Neuronal stem cell (in vitro differentiated cells): ENCODE results near the gene LMF2.
A peak's percentile ranks its signal among the peaks of the same experiment; 100 is the strongest.
"Not testable (repeated sequence)": the region's sequence is repeated elsewhere in the genome, so short reads cannot be mapped to it uniquely, and the experiment has no call there.

ENCODE experiments used
- DNase-seq: peaks from one replicate; pipeline ENCODE4 v3.0.0-alpha.2; 2013; ENCODE audit warnings: low spot score
- H2AFZ ChIP-seq: one replicate; pipeline ENCODE4 v1.6.1; 2013; ENCODE audit warnings: mild to moderate bottlenecking, low read length, inconsistent platforms
- H2AK5ac ChIP-seq: 2 replicates; pipeline ENCODE4 v1.6.1; 2013; ENCODE audit warnings: low read depth, mild to moderate bottlenecking, inconsistent platforms, low read length, moderate library complexity, mixed read lengths
- H2BK120ac ChIP-seq: 2 replicates; pipeline ENCODE4 v1.6.1; 2013; ENCODE audit warnings: low read depth, mild to moderate bottlenecking, inconsistent platforms, low read length, moderate library complexity, mixed read lengths
- H2BK12ac ChIP-seq: one replicate; pipeline ENCODE4 v1.6.1; 2013; ENCODE audit warnings: low read length, inconsistent platforms
- H2BK15ac ChIP-seq: 2 replicates; pipeline ENCODE4 v1.6.1; 2013; ENCODE audit warnings: mild to moderate bottlenecking, low read length, inconsistent platforms, mixed read lengths
- H2BK5ac ChIP-seq: one replicate; pipeline ENCODE4 v1.6.1; 2013; ENCODE audit warnings: inconsistent platforms, mild to moderate bottlenecking, low read length, moderate library complexity
- H3K14ac ChIP-seq: one replicate; pipeline ENCODE4 v1.6.1; 2013; ENCODE audit warnings: low read length, inconsistent platforms
- H3K18ac ChIP-seq: 2 replicates; pipeline ENCODE4 v1.6.1; 2013; ENCODE audit warnings: low read length, inconsistent platforms
- H3K23ac ChIP-seq: 2 replicates; pipeline ENCODE4 v1.6.1; 2013; ENCODE audit warnings: low read depth, mild to moderate bottlenecking, mixed read lengths, low read length, inconsistent platforms; ENCODE audit not compliant: poor library complexity
- H3K27ac ChIP-seq: replicated peaks from 3 replicates; pipeline ENCODE4 v1.5.1; 2013; ENCODE audit warnings: low read length, inconsistent platforms
- H3K27me3 ChIP-seq, 3 experiments: 2 replicates each; pipeline ENCODE4 v1.6.1; 2013; ENCODE audit warnings: low read length in 3 of 3, mild to moderate bottlenecking in 2 of 3, inconsistent platforms in 1 of 3, low read depth in 1 of 3, mixed read lengths in 1 of 3, moderate library complexity in 1 of 3; ENCODE audit not compliant: control insufficient read depth in 3 of 3, insufficient read depth in 3 of 3
- H3K36me3 ChIP-seq, 2 donors: replicated peaks in 1 of 2; 2 replicates each; pipeline ENCODE4 v1.6.1; 2013; ENCODE audit warnings: low read length in 2 of 2; ENCODE audit not compliant: control insufficient read depth in 2 of 2, insufficient read depth in 2 of 2
- H3K4ac ChIP-seq: 2 replicates; pipeline ENCODE4 v1.6.1; 2013; ENCODE audit warnings: inconsistent platforms, mild to moderate bottlenecking, low read length, moderate library complexity
- H3K4me1 ChIP-seq, 2 donors: 1 replicate in 1 of 2; 2 replicates in 1 of 2; pipeline ENCODE4 v1.6.1; 2013; ENCODE audit warnings: low read length in 2 of 2, low read depth in 1 of 2; ENCODE audit not compliant: control insufficient read depth in 2 of 2, insufficient read depth in 1 of 2
- H3K4me2 ChIP-seq: one replicate; pipeline ENCODE4 v1.6.1; 2013; ENCODE audit warnings: mild to moderate bottlenecking, low read length, inconsistent platforms; ENCODE audit not compliant: insufficient read depth, poor library complexity, severe bottlenecking
- H3K4me3 ChIP-seq, 2 donors: 2 replicates each; pipeline ENCODE4 v1.5.1; 2013; ENCODE audit warnings: low read length in 2 of 2, mild to moderate bottlenecking in 2 of 2, inconsistent platforms in 1 of 2, moderate library complexity in 1 of 2
- H3K79me1 ChIP-seq: one replicate; pipeline ENCODE4 v1.6.1; 2013; ENCODE audit warnings: low read depth, mild to moderate bottlenecking, inconsistent platforms, low read length, moderate library complexity
- H3K9ac ChIP-seq: one replicate; pipeline ENCODE4 v1.6.1; 2013; ENCODE audit warnings: mild to moderate bottlenecking, low read depth, low read length, inconsistent platforms; ENCODE audit not compliant: poor library complexity
- H3K9me3 ChIP-seq, 2 donors: replicated peaks in 1 of 2; 2 replicates each; pipeline versions ENCODE3 to v1.6.1; 2013; ENCODE audit warnings: low read length in 2 of 2, mild to moderate bottlenecking in 2 of 2, inconsistent platforms in 1 of 2, low read depth in 1 of 2, mixed read lengths in 1 of 2, moderate library complexity in 1 of 2; ENCODE audit not compliant: control insufficient read depth in 2 of 2, insufficient read depth in 1 of 2
- H4K8ac ChIP-seq: one replicate; pipeline ENCODE4 v1.6.1; 2013; ENCODE audit warnings: low read depth, mild to moderate bottlenecking, inconsistent platforms, low read length, moderate library complexity
- H4K91ac ChIP-seq: one replicate; pipeline ENCODE4 v1.6.1; 2013; ENCODE audit warnings: low read length, low read depth, mild to moderate bottlenecking, inconsistent platforms; ENCODE audit not compliant: poor library complexity
- WGBS, 2 donors: extraction: QIAGEN DNeasy Blood & Tissue Kit; methylation state at CpG; one replicate each; pipeline ENCODE4 v1.1.7; 2013; ENCODE audit warnings: missing lambda C conversion rate in 2 of 2, mixed read lengths in 1 of 2; ENCODE audit not compliant: insufficient read length in 2 of 2, insufficient replicate concordance in 1 of 2; ENCODE audit errors: extremely low coverage in 2 of 2; 5-methylcytosine and 5-hydroxymethylcytosine counted together

LMF2 gene

GRCh38 chr22:50533856-50534711 is 26.6 kb upstream of the LMF2 start:
- not testable (repeated sequence) for H2BK5ac ChIP-seq, H3K23ac ChIP-seq, H3K14ac ChIP-seq, H2BK12ac ChIP-seq, H3K18ac ChIP-seq, H4K8ac ChIP-seq, H3K4me3 ChIP-seq, H3K9ac ChIP-seq, H2BK120ac ChIP-seq, H3K4me1 ChIP-seq, H3K36me3 ChIP-seq, DNase-seq, H4K91ac ChIP-seq, H3K4me2 ChIP-seq, H3K79me1 ChIP-seq, H2AK5ac ChIP-seq, H2BK15ac ChIP-seq, H3K4ac ChIP-seq, H3K27ac ChIP-seq
- Histone ChIP-seq H2AFZ (peak overlapping the region; percentile 71), H3K27me3 (peaks cover 14 to 30% (median 14%) of the 10 kb centered on the region in 3 experiments), H3K9me3 (peaks cover 6 to 15% of the 10 kb centered on the region in 2 donors)
- no CpG with 5 or more reads among the region's 21 CpGs for WGBS, 2 donors

- Histone ChIP-seq H3K14ac (no peak overlapping the region), H3K4ac (no peak overlapping the region), H3K4me1 (peaks cover 7 to 9% of the 10 kb centered on the region in 2 donors), H3K4me2 (no peak overlapping the region), H4K8ac (no peak overlapping the region), H3K27me3 (peaks cover 14 to 35% (median 14%) of the 10 kb centered on the region in 3 experiments), H3K4me3 (peak overlapping the region in 1 of 2 donors; percentile 55), H2BK15ac (no peak overlapping the region), H3K79me1 (no peaks in the 10 kb centered on the region), H3K23ac (no peak overlapping the region), H2AK5ac (no peak overlapping the region), H2BK5ac (no peak overlapping the region), H3K9ac (no peak overlapping the region), H2BK120ac (no peak overlapping the region), H2AFZ (peak overlapping the region; percentile 96), H4K91ac (no peak overlapping the region), H3K18ac (no peak overlapping the region), H3K36me3 (no peaks in the 10 kb centered on the region), H3K9me3 (peaks cover 8 to 21% of the 10 kb centered on the region in 2 donors), H2BK12ac (no peak overlapping the region), H3K27ac (no peak overlapping the region)
- no CpG with 5 or more reads among the region's 19 CpGs for WGBS, 2 donors
- no peak for DNase-seq
Observed at GRCh38 chr22:50532824-50533796, 25.6 kb upstream of the LMF2 start.

- Histone ChIP-seq H3K4me2 (peak overlapping the region; percentile 89), H3K79me1 (no peaks in the 10 kb centered on the region), H3K9ac (peak overlapping the region; percentile 92), H3K23ac (peak overlapping the region; percentile 73), H2BK15ac (peak overlapping the region; percentile 97), H3K4me1 (peaks cover 7 to 12% of the 10 kb centered on the region in 2 donors), H2BK120ac (no peak overlapping the region), H3K27ac (no peak overlapping the region), H3K36me3 (no peaks in the 10 kb centered on the region), H2AFZ (peak overlapping the region; percentile 96), H3K14ac (peak overlapping the region; percentile 21), H4K8ac (peak overlapping the region; percentile 65), H4K91ac (no peak overlapping the region), H3K9me3 (peaks cover 8 to 21% of the 10 kb centered on the region in 2 donors), H3K4me3 (peak overlapping the region; percentile 55 to 82), H2BK12ac (no peak overlapping the region), H2BK5ac (peak overlapping the region; percentile 82), H3K27me3 (peaks cover 14 to 35% (median 14%) of the 10 kb centered on the region in 3 experiments), H3K4ac (peak overlapping the region; percentile 53), H3K18ac (peak overlapping the region; percentile 98), H2AK5ac (peak overlapping the region; percentile 99)
- no peak for DNase-seq
- WGBS, 2 donors = no CpG with 5 or more reads among the region's 56 CpGs
Observed at GRCh38 chr22:50531962-50532674, 24.6 kb upstream of the LMF2 start.
